CD4-positive, alpha-beta T cell (primary cell): ENCODE results near the gene ELFN1. TPM values are rescaled to one million over a fixed set of nuclear protein-coding genes. Genes with fewer than 3 reads are reported as not detected.

ENCODE experiments used
- ATAC-seq: fragments of 200-7000 bp; cut with Tn5 transposase; one replicate; pipeline ENCODE4 v1.10.0; 2022; ENCODE audit warnings: mild to moderate bottlenecking; ENCODE audit not compliant: poor library complexity
- CTCF ChIA-PET: fragments of 350-600 bp; sonication (Branson Sonifier 250); formaldehyde crosslinking; loops from one replicate; lab custom pipeline; 2021; ENCODE audit warnings: antibody characterized with exemption, inconsistent platforms; lab: Charles Lee
- POLR2A ChIA-PET: fragments of 350-600 bp; sonication (Branson Sonifier 250); formaldehyde crosslinking; loops from one replicate; lab custom pipeline; 2021; ENCODE audit warnings: antibody characterized with exemption, inconsistent platforms; lab: Charles Lee
- DNase-seq, 14 experiments: peaks; one replicate each; pipeline ENCODE4 v3.0.0-alpha.2; 2013 to 2020; ENCODE audit warnings: mixed read lengths in 2 of 14
- H3K27ac ChIP-seq, 2 donors: one replicate each; pipeline versions ENCODE4 v1.5.1 to v1.7.0; 2013; ENCODE audit warnings: low read length in 2 of 2, low read depth in 1 of 2, mild to moderate bottlenecking in 1 of 2
- H3K27me3 ChIP-seq, 2 experiments: 1 replicate in 1 of 2; 2 replicates in 1 of 2; pipeline versions ENCODE4 v1.6.1 to v1.7.0; 2013; ENCODE audit warnings: low read length in 2 of 2, control low read depth in 1 of 2, mild to moderate bottlenecking in 1 of 2, moderate library complexity in 1 of 2; ENCODE audit not compliant: insufficient read depth in 2 of 2, control insufficient read depth in 1 of 2
- H3K36me3 ChIP-seq: one replicate; pipeline ENCODE4 v1.6.1; 2013; ENCODE audit warnings: low read length, control low read depth; ENCODE audit not compliant: insufficient read depth
- H3K4me1 ChIP-seq: one replicate; pipeline ENCODE4 v1.6.1; 2013; ENCODE audit warnings: low read length, control low read depth; ENCODE audit not compliant: insufficient read depth
- H3K4me3 ChIP-seq: one replicate; pipeline ENCODE4 v1.5.1; 2013; ENCODE audit warnings: mild to moderate bottlenecking, low read length, moderate library complexity
- H3K9me3 ChIP-seq, 2 experiments: 1 replicate in 1 of 2; 2 replicates in 1 of 2; pipeline versions ENCODE4 v1.6.1 to v1.7.0; 2013; ENCODE audit warnings: low read length in 2 of 2, mild to moderate bottlenecking in 2 of 2, control low read depth in 1 of 2, moderate library complexity in 1 of 2; ENCODE audit not compliant: control insufficient read depth in 1 of 2, insufficient read depth in 1 of 2
- H3K27ac Mint-ChIP-seq: one replicate; pipeline ENCODE4 v1.8.0; 2020; ENCODE audit warnings: mixed read lengths
- H3K27me3 Mint-ChIP-seq: one replicate; pipeline ENCODE4 v1.8.0; 2021; ENCODE audit warnings: mixed read lengths
- H3K36me3 Mint-ChIP-seq: one replicate; pipeline ENCODE4 v1.8.0; 2021; ENCODE audit warnings: low read depth, mixed read lengths
- H3K4me1 Mint-ChIP-seq: one replicate; pipeline ENCODE4 v1.8.0; 2021; ENCODE audit warnings: low read depth, mixed read lengths
- H3K4me3 Mint-ChIP-seq: one replicate; pipeline ENCODE4 v1.8.0; 2020; ENCODE audit warnings: mild to moderate bottlenecking, mixed read lengths
- H3K9me3 Mint-ChIP-seq: one replicate; pipeline ENCODE4 v1.8.0; 2020; ENCODE audit warnings: mixed read lengths
- intact Hi-C, 2 experiments: fragments of 100-400 bp; cut with DNase I in 1 of 2; cut with micrococcal nuclease in 1 of 2; formaldehyde crosslinking; loops; one replicate each; pipeline versions ENCODE4 v1.15.1 to v1.9.0; 2023 to 2025; cut with DNase I, micrococcal nuclease
- total RNA-seq, 174 experiments: library from RNA in 2 of 174; stranded (reverse) in 2 of 174; gene quantifications; one replicate each; pipeline ENCODE4 v1.2.3 and lab custom pipeline; 2021 to 2026
- TF ChIP-seq, protein P1 (sequence below): fragments of 200-600 bp; IDR thresholded peaks from one replicate; pipeline ENCODE4 v1.8.0; 2022; ENCODE audit warnings: antibody characterized with exemption, mild to moderate bottlenecking

Gene ELFN1
- total RNA-seq, 2 experiments from 2014 or later = not detected

DNA sequence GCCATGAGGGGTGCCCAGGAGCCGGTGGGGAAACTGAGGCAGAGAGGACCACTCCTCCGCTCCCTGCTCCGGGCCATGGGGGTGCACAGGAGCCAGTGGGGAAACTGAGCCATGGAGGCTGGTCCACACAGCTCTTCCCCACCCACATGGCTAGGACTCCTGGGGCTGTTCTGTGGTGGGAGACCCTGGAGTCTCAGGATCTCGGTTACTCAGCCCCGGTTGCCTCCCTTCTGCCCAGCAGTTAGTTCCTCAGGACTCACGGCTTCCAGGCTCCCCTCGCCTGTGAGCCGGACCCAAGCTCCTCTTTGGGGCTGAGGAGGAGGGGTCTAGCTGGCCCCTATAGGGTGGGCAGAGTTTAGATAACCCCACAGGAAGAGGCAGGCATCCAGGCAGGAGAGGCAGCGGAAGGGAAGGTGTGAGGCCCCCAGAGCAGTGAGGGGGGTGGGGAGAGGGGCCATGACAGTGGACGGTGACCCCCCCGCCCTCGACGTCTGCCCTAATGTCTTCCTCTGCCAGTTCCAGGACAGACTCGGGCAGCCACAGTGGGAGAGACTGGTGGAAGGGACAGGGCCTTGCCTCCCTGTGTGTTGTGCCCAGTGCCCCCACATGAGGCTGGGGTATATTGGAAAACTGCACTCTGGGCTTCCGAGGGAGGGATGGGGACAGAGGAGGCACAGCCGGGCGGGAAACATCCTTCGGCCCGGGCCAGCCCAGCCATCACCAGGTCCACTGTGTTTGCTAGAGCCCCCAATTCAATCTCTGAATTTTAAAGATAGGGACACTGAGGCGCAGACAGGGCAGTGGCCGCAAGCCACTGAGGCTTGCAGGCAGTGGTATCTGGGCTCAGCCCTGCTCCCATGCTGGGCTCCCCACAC is 4.3 kb downstream of the ELFN1 start:
- Histone ChIP-seq H3K36me3 (no peaks in the 10 kb centered on the region), H3K4me3 (no peak overlapping the region), H3K27ac (no peak overlapping the region), H3K4me1 (peaks cover 2% of the 10 kb centered on the region), H3K27me3 (peaks cover 24 to 35% of the 10 kb centered on the region in 2 experiments), H3K9me3 (peaks cover 0 to 20% of the 10 kb centered on the region in 2 experiments)
- intact Hi-C loops = no loop called here
- POLR2A ChIA-PET = no interaction called here
- no peaks in the 10 kb centered on the region for H3K9me3 Mint-ChIP-seq
- CTCF ChIA-PET = no interaction called here
- no peaks in the 10 kb centered on the region for H3K36me3 Mint-ChIP-seq
- no peak overlapping the region for H3K4me3 Mint-ChIP-seq
- H3K4me1 Mint-ChIP-seq = no peaks in the 10 kb centered on the region
- TF ChIP-seq, protein P1, sequence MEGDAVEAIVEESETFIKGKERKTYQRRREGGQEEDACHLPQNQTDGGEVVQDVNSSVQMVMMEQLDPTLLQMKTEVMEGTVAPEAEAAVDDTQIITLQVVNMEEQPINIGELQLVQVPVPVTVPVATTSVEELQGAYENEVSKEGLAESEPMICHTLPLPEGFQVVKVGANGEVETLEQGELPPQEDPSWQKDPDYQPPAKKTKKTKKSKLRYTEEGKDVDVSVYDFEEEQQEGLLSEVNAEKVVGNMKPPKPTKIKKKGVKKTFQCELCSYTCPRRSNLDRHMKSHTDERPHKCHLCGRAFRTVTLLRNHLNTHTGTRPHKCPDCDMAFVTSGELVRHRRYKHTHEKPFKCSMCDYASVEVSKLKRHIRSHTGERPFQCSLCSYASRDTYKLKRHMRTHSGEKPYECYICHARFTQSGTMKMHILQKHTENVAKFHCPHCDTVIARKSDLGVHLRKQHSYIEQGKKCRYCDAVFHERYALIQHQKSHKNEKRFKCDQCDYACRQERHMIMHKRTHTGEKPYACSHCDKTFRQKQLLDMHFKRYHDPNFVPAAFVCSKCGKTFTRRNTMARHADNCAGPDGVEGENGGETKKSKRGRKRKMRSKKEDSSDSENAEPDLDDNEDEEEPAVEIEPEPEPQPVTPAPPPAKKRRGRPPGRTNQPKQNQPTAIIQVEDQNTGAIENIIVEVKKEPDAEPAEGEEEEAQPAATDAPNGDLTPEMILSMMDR = no peak
- no peak overlapping the region for H3K27ac Mint-ChIP-seq
- peaks cover 23% of the 10 kb centered on the region for H3K27me3 Mint-ChIP-seq
- no peak for ATAC-seq
- no peak for DNase-seq

DNA sequence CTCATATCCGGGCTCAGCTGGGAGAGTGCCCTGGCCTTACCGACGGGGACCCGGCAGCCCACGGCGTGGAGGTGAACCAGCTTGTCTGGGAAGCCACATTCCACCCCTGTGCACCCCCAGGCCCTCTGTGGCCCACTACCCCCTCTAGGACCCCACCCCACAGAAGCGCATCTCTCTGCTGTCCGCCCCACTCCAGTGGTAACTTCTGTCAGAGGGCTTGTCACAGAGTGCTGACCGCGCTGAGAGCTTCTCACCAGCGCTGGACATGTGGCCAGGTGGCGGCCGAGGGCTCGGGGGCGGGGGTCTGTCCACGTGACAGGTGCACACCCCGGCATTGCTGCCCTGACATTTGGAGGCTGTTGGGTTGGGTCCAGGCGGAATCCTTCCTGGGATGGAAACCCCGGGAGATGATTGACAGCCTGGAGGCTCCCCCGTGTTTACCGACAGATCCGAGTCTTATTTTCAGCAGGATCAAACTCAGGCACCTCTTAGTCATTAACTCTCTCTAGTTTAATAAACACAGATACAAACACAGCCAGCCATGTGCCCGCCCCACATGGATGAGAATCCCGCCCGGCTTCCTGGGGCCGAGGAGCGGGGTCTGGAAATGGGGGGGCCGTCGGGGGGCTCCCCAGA is 5.1 kb downstream of the ELFN1 start:
- H3K4me1 ChIP-seq = no peaks in the 10 kb centered on the region
- intact Hi-C loops = no loop called here
- ATAC-seq (no peak), DNase-seq (peak in 1 of 14 experiments; percentile 14)
- POLR2A ChIA-PET = no interaction called here
- peaks cover 22 to 34% of the 10 kb centered on the region in 2 experiments for H3K27me3 ChIP-seq
- CTCF ChIA-PET = no interaction called here
- no peaks in the 10 kb centered on the region for H3K36me3 ChIP-seq
- no peak overlapping the region for H3K27ac Mint-ChIP-seq
- H3K27me3 Mint-ChIP-seq = peaks cover 23% of the 10 kb centered on the region
- no peaks in the 10 kb centered on the region for H3K4me1 Mint-ChIP-seq
- no peak overlapping the region for H3K4me3 ChIP-seq
- H3K4me3 Mint-ChIP-seq = no peak overlapping the region
- TF ChIP-seq, protein P1 = no peak
- H3K9me3 Mint-ChIP-seq = no peaks in the 10 kb centered on the region
- H3K27ac ChIP-seq = no peak overlapping the region
- no peaks in the 10 kb centered on the region for H3K36me3 Mint-ChIP-seq
- peaks cover 0 to 20% of the 10 kb centered on the region in 2 experiments for H3K9me3 ChIP-seq

DNA sequence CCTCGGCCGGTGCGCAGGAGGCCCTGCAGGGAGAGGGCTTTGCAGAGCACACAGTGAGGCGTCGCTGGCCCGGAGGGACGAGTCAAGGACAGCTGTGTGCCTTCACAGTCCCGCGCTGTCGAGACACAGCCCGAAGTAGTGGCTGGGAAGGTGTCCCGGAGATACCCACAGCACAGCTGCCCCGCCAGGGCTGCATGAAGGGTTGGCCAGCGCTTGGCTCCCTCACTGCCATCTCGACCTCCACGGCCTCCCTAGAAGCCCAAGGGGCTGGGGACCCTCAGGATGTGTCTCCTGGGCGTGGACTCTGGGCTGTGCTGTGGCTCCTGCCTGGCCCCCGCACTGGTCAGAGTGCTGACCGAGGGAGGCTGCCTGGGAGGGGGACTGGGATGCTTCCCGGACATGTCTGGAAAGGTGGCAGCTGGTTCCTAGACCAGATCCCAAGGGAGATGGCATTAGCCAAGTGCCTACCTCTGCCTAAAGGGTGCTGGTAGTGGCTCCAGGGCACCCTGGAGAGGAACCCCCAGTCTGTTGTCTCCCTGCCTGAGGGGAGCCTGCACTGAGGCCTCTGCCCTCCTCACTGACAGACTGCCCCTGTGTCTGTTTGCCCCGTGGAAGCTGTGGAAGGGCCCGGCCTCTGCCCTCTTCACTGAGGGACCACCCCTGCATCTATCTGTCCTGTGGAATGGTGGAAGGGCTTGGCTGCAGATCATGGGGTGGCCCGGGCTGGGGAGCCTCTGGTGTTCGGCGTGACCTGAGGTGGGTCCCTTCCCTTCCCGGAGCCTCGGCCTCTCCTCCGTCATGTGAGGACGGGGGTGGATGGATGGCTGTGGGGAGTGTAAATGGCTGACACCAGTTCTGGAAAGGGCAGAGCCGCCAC is 5.8 kb downstream of the ELFN1 start:
- Histone ChIP-seq H3K27me3 (peaks cover 17 to 31% of the 10 kb centered on the region in 2 experiments), H3K9me3 (peaks cover 0 to 18% of the 10 kb centered on the region in 2 experiments), H3K36me3 (no peaks in the 10 kb centered on the region), H3K4me3 (no peak overlapping the region), H3K27ac (no peak overlapping the region), H3K4me1 (no peaks in the 10 kb centered on the region)
- Mint-ChIP-seq H3K36me3 (no peaks in the 10 kb centered on the region), H3K4me3 (no peak overlapping the region), H3K9me3 (no peaks in the 10 kb centered on the region), H3K4me1 (no peaks in the 10 kb centered on the region), H3K27ac (no peak overlapping the region), H3K27me3 (peaks cover 23% of the 10 kb centered on the region)
- ATAC-seq (no peak), DNase-seq (peak in 1 of 14 experiments; percentile 31)
- TF ChIP-seq, protein P1 = no peak
- intact Hi-C loops = no loop called here
- POLR2A ChIA-PET = no interaction called here
- CTCF ChIA-PET = no interaction called here
